HepG2 (cell line): Measurements from ENCODE around the gene PCDHGC5. TPM values are rescaled to one million over a fixed set of nuclear protein-coding genes. Genes with fewer than 3 reads are reported as not detected.

ENCODE experiments used
- CAMTA2 ChIP-seq: sonication (generic); formaldehyde crosslinking; IDR thresholded peaks from 2 replicates; pipeline ENCODE4 v1.4.0; 2020; ENCODE audit warnings: mild to moderate bottlenecking, missing genetic modification reagents, borderline replicate concordance
- GATAD1 ChIP-seq: IDR thresholded peaks from 2 replicates; pipeline ENCODE4 v1.6.1; 2016; ENCODE audit warnings: missing genetic modification reagents, missing compliant biosample characterization
- GPN1 ChIP-seq: sonication (generic); formaldehyde crosslinking; IDR thresholded peaks from 2 replicates; pipeline ENCODE4 v1.5.1; 2020; ENCODE audit warnings: missing genetic modification reagents, borderline replicate concordance
- ISL2 ChIP-seq: sonication (generic); formaldehyde crosslinking; IDR thresholded peaks from 2 replicates; pipeline ENCODE4 v1.5.0; 2020; ENCODE audit warnings: missing genetic modification reagents
- MED1 ChIP-seq: sonication (generic); formaldehyde crosslinking; IDR thresholded peaks from 2 replicates; pipeline ENCODE4 v1.4.0; 2020; ENCODE audit warnings: missing genetic modification reagents
- PHF5A ChIP-seq: IDR thresholded peaks from one replicate; pipeline ENCODE4 v1.6.1; 2018; ENCODE audit warnings: low read depth, missing genetic modification reagents; ENCODE audit not compliant: unreplicated experiment
- PLRG1 ChIP-seq: fragments of 450-650 bp; conservative IDR thresholded peaks from 2 replicates; pipeline ENCODE4 v1.6.1; 2016
- RARG ChIP-seq: sonication (generic); formaldehyde crosslinking; IDR thresholded peaks from 2 replicates; pipeline ENCODE4 v1.4.0; 2020; ENCODE audit warnings: low read depth, mild to moderate bottlenecking, missing genetic modification reagents
- RBM22 ChIP-seq: fragments of 200-400 bp; formaldehyde crosslinking; optimal IDR thresholded peaks from 2 replicates; pipeline ENCODE3; 2017; ENCODE audit warnings: mild to moderate bottlenecking, low read length, moderate library complexity
- RELA ChIP-seq: sonication (generic); formaldehyde crosslinking; IDR thresholded peaks from 2 replicates; pipeline ENCODE4 v1.4.0; 2020; ENCODE audit warnings: missing genetic modification reagents
- RFX1 ChIP-seq: fragments of 450-650 bp; IDR thresholded peaks from 2 replicates; pipeline ENCODE4 v1.6.1; 2017
- SP1 ChIP-seq, 2 experiments: fragments of 450-650 bp in 1 of 2; sonication (generic) in 1 of 2; formaldehyde crosslinking in 1 of 2; IDR thresholded peaks; 2 replicates each; pipeline versions ENCODE4 v1.4.0 to v1.6.1; 2016 to 2020; ENCODE audit warnings: missing genetic modification reagents in 1 of 2
- ZC3H13 ChIP-seq: sonication (generic); formaldehyde crosslinking; IDR thresholded peaks from 2 replicates; pipeline ENCODE4 v1.8.1; 2023; ENCODE audit warnings: mild to moderate bottlenecking, missing genetic modification reagents, moderate library complexity
- ZKSCAN8 ChIP-seq: IDR thresholded peaks from 2 replicates; pipeline ENCODE4 v1.6.1; 2016; ENCODE audit warnings: borderline replicate concordance, missing genetic modification reagents, missing compliant biosample characterization
- ZNF143 ChIP-seq: sonication (generic); formaldehyde crosslinking; IDR thresholded peaks from 2 replicates; pipeline ENCODE4 v1.4.0; 2020; ENCODE audit warnings: missing genetic modification reagents
- ZNF674 ChIP-seq: sonication (generic); formaldehyde crosslinking; IDR thresholded peaks from 2 replicates; pipeline ENCODE4 v1.5.0; 2020; ENCODE audit warnings: low read depth, mild to moderate bottlenecking, missing genetic modification reagents
- ZNF792 ChIP-seq: IDR thresholded peaks from 2 replicates; pipeline ENCODE4 v1.6.1; 2016
- ZNF883 ChIP-seq: sonication (generic); formaldehyde crosslinking; IDR thresholded peaks from 2 replicates; pipeline ENCODE4 v1.5.1; 2020; ENCODE audit warnings: mild to moderate bottlenecking, missing genetic modification reagents; ENCODE audit errors: not compliant biosample characterization
- polyA plus RNA-seq, 8 experiments: library from polyadenylated mRNA; depleted of rRNA in 3 of 8; stranded (reverse) in 7 of 8; unstranded in 1 of 8; fragments of >200 nt; fragmentation: Illumina TruSeq in 4 of 8; extraction: Trizol in 4 of 8; gene quantifications; 2 replicates each; pipeline versions ENCODE4 v1.2.1 to v1.2.3, GENCODE V29; 2011 to 2016; ENCODE audit warnings: low read depth in 4 of 8, missing spikeins in 1 of 8, mixed read lengths in 1 of 8; ENCODE audit not compliant: insufficient read depth in 1 of 8
- total RNA-seq, 5 experiments: library from RNA; depleted of rRNA; stranded (reverse); fragments of >200 nt; fragmentation: Illumina TruSeq; extraction: Trizol; gene quantifications; 2 replicates each; pipeline ENCODE4 v1.2.3, GENCODE V29; 2016; ENCODE audit warnings: low read depth in 1 of 5
- TF ChIP-seq, protein P1 (sequence below): sonication (generic); formaldehyde crosslinking; conservative IDR thresholded peaks from 2 replicates; pipeline ENCODE4 v1.8.1; 2023; ENCODE audit warnings: missing genetic modification reagents
- TF ChIP-seq, protein P2 (sequence below): sonication (generic); formaldehyde crosslinking; IDR thresholded peaks from 2 replicates; pipeline ENCODE4 v1.8.0; 2022; ENCODE audit warnings: mild to moderate bottlenecking, missing genetic modification reagents, borderline replicate concordance
- TF ChIP-seq, protein P3 (sequence below): sonication (generic); formaldehyde crosslinking; IDR thresholded peaks from 2 replicates; pipeline ENCODE4 v1.9.0; 2021; ENCODE audit warnings: mild to moderate bottlenecking, missing genetic modification reagents

PCDHGC5 gene
- total and polyA plus RNA-seq, 2 of the 13 experiments (the other 11 are each of a cell fraction or from before 2014, with no cell fraction given): 0.03 TPM; not detected in 1

DNA sequence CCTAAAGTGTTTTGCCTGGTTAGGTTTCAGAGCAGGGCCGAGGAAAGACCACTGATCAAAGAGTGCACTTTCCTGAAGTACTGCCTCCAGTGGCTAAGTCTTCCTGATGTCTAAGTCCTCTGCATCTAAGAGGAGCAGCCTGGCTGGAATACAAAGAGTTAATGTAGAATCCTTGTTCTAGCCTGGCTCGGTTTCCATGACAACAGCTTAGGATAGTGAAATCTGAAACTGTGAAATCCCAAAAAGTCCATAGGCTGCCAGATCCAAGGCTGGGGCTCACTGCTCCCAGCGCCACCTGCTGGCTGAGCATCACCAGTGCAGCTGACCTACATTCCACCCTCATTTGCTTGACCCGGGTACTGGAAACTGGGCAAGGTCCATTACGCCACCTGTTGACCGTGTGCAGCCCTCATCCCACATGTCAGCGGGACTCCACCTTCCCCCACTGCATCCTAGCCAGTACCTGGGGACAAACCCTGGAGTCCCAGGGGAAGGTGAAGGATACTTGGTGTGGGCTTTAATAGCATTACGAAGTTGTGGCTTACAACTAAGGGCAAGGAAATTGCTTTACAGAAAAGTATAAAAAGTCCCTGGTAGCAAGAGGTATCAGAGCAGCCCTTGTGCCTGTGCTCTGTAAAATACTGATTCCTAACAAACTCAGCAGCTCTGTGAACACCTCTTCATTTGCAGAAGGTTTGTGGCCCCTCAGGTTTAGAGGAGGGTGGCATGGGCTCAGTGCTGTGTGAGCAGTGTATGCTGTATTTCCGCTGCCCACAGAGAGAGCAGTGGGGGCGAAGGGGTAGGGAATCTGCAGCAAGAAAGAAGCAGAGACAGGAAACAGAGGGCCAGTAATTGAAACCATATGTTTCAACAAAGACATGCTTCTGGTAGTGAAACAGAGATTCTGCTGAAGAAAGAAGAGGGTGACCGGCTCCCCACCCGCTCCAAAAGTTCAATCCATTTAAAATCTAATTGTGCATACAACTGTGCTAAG lies 36.0 kb downstream of the PCDHGC5 start (continued):
- TF ChIP-seq, protein P1, sequence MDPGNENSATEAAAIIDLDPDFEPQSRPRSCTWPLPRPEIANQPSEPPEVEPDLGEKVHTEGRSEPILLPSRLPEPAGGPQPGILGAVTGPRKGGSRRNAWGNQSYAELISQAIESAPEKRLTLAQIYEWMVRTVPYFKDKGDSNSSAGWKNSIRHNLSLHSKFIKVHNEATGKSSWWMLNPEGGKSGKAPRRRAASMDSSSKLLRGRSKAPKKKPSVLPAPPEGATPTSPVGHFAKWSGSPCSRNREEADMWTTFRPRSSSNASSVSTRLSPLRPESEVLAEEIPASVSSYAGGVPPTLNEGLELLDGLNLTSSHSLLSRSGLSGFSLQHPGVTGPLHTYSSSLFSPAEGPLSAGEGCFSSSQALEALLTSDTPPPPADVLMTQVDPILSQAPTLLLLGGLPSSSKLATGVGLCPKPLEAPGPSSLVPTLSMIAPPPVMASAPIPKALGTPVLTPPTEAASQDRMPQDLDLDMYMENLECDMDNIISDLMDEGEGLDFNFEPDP (CRISPR knock-in tag): no peak
- TF ChIP-seq PHF5A (CRISPR knock-in tag): no peak
- no peak for TF ChIP-seq ISL2
- no peak for TF ChIP-seq PLRG1
- TF ChIP-seq ZKSCAN8: no peak
- TF ChIP-seq CAMTA2: no peak
- TF ChIP-seq ZNF883 (CRISPR knock-in tag): no peak
- TF ChIP-seq GPN1 (CRISPR knock-in tag): no peak
- peak; percentile 79 for TF ChIP-seq RBM22
- no peak for TF ChIP-seq RARG (CRISPR knock-in tag)
- TF ChIP-seq ZNF792 (CRISPR knock-in tag): 0 out of 2 replicates have a peak, but pooled peaks have one; percentile 37
- no peak for TF ChIP-seq SP1 (IDR thresholded peaks at IDR 0.05)
- TF ChIP-seq SP1 (CRISPR knock-in tag; IDR thresholded peaks at IDR 0.05): 0 out of 2 replicates have a peak, but pooled peaks have one; percentile 40
- no peak for TF ChIP-seq ZNF674 (CRISPR knock-in tag)
- no peak for TF ChIP-seq ZC3H13 (CRISPR knock-in tag)
- TF ChIP-seq, protein P2, sequence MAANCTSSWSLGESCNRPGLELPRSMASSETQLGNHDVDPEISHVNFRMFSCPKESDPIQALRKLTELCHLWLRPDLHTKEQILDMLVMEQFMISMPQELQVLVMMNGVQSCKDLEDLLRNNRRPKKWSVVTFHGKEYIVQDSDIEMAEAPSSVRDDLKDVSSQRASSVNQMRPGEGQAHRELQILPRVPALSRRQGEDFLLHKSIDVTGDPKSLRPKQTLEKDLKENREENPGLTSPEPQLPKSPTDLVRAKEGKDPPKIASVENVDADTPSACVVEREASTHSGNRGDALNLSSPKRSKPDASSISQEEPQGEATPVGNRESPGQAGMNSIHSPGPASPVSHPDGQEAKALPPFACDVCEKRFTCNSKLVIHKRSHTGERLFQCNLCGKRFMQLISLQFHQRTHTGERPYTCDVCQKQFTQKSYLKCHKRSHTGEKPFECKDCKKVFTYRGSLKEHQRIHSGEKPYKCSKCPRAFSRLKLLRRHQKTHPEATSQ (CRISPR knock-in tag): no peak
- TF ChIP-seq, protein P3, sequence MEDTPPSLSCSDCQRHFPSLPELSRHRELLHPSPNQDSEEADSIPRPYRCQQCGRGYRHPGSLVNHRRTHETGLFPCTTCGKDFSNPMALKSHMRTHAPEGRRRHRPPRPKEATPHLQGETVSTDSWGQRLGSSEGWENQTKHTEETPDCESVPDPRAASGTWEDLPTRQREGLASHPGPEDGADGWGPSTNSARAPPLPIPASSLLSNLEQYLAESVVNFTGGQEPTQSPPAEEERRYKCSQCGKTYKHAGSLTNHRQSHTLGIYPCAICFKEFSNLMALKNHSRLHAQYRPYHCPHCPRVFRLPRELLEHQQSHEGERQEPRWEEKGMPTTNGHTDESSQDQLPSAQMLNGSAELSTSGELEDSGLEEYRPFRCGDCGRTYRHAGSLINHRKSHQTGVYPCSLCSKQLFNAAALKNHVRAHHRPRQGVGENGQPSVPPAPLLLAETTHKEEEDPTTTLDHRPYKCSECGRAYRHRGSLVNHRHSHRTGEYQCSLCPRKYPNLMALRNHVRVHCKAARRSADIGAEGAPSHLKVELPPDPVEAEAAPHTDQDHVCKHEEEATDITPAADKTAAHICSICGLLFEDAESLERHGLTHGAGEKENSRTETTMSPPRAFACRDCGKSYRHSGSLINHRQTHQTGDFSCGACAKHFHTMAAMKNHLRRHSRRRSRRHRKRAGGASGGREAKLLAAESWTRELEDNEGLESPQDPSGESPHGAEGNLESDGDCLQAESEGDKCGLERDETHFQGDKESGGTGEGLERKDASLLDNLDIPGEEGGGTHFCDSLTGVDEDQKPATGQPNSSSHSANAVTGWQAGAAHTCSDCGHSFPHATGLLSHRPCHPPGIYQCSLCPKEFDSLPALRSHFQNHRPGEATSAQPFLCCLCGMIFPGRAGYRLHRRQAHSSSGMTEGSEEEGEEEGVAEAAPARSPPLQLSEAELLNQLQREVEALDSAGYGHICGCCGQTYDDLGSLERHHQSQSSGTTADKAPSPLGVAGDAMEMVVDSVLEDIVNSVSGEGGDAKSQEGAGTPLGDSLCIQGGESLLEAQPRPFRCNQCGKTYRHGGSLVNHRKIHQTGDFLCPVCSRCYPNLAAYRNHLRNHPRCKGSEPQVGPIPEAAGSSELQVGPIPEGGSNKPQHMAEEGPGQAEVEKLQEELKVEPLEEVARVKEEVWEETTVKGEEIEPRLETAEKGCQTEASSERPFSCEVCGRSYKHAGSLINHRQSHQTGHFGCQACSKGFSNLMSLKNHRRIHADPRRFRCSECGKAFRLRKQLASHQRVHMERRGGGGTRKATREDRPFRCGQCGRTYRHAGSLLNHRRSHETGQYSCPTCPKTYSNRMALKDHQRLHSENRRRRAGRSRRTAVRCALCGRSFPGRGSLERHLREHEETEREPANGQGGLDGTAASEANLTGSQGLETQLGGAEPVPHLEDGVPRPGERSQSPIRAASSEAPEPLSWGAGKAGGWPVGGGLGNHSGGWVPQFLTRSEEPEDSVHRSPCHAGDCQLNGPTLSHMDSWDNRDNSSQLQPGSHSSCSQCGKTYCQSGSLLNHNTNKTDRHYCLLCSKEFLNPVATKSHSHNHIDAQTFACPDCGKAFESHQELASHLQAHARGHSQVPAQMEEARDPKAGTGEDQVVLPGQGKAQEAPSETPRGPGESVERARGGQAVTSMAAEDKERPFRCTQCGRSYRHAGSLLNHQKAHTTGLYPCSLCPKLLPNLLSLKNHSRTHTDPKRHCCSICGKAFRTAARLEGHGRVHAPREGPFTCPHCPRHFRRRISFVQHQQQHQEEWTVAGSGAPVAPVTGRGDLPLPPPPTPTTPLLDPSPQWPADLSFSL (CRISPR knock-in tag): no peak
- peak; percentile 67; the same call in 1 of the 2 replicates for TF ChIP-seq RELA
- peak; percentile 51; the same call in 1 of the 2 replicates for TF ChIP-seq GATAD1 (CRISPR knock-in tag)
- no peak for TF ChIP-seq MED1 (CRISPR knock-in tag)
- TF ChIP-seq ZNF143 (CRISPR knock-in tag): no peak
- TF ChIP-seq RFX1: peak; percentile 79
